Endothelial cell (in vitro differentiated cells): ENCODE measurements around the gene ARHGEF17. TPM values are rescaled to one million over a fixed set of nuclear protein-coding genes. Genes with fewer than 3 reads are reported as not detected.

Source experiments
- DNase-seq: peaks from one replicate; pipeline ENCODE4 v3.0.0; 2021; ENCODE audit warnings: low spot score
- H3K27ac Mint-ChIP-seq: one replicate; pipeline ENCODE4 v1.8.0; 2021; ENCODE audit warnings: mixed read lengths, inconsistent platforms; ENCODE audit not compliant: unreplicated experiment
- H3K27me3 Mint-ChIP-seq: one replicate; pipeline ENCODE4 v1.8.0; 2021; ENCODE audit warnings: mild to moderate bottlenecking, moderate library complexity, mixed read lengths, inconsistent platforms; ENCODE audit not compliant: unreplicated experiment
- H3K36me3 Mint-ChIP-seq: one replicate; pipeline ENCODE4 v1.8.0; 2021; ENCODE audit warnings: mild to moderate bottlenecking, low read depth, mixed read lengths, inconsistent platforms; ENCODE audit not compliant: unreplicated experiment
- H3K4me1 Mint-ChIP-seq: one replicate; pipeline ENCODE4 v1.8.0; 2021; ENCODE audit warnings: mild to moderate bottlenecking, mixed read lengths, inconsistent platforms; ENCODE audit not compliant: unreplicated experiment
- H3K4me3 Mint-ChIP-seq: one replicate; pipeline ENCODE4 v1.8.0; 2021; ENCODE audit warnings: mild to moderate bottlenecking, mixed read lengths, inconsistent platforms; ENCODE audit not compliant: unreplicated experiment
- H3K9me3 Mint-ChIP-seq: one replicate; pipeline ENCODE4 v1.8.0; 2021; ENCODE audit warnings: mixed read lengths, inconsistent platforms; ENCODE audit not compliant: unreplicated experiment
- total RNA-seq: library from RNA; stranded (reverse); fragmentation: NEBNext Ultra II Directional; extraction: Animal tissue kit (Norgen Biotek cat#: 25700); gene quantifications from one replicate; pipeline ENCODE4 v1.2.1, GENCODE V29; 2021; ENCODE audit not compliant: unreplicated experiment
- TF ChIP-seq, protein P1 (sequence below): fragments of 200-600 bp; sonication (generic); IDR thresholded peaks from one replicate; pipeline ENCODE4 v1.5.0; 2021; ENCODE audit warnings: antibody characterized with exemption; ENCODE audit not compliant: unreplicated experiment

The ARHGEF17 gene
- total RNA-seq, 1 donor from 2014 or later, result 93.3 TPM

- Mint-ChIP-seq H3K4me3 (no peak overlapping the region), H3K9me3 (no peaks in the 10 kb centered on the region), H3K27me3 (peaks cover 6% of the 10 kb centered on the region), H3K4me1 (peaks cover 3% of the 10 kb centered on the region), H3K27ac (no peak overlapping the region), H3K36me3 (peaks cover 37% of the 10 kb centered on the region)
- no peak for DNase-seq
- TF ChIP-seq, protein P1, sequence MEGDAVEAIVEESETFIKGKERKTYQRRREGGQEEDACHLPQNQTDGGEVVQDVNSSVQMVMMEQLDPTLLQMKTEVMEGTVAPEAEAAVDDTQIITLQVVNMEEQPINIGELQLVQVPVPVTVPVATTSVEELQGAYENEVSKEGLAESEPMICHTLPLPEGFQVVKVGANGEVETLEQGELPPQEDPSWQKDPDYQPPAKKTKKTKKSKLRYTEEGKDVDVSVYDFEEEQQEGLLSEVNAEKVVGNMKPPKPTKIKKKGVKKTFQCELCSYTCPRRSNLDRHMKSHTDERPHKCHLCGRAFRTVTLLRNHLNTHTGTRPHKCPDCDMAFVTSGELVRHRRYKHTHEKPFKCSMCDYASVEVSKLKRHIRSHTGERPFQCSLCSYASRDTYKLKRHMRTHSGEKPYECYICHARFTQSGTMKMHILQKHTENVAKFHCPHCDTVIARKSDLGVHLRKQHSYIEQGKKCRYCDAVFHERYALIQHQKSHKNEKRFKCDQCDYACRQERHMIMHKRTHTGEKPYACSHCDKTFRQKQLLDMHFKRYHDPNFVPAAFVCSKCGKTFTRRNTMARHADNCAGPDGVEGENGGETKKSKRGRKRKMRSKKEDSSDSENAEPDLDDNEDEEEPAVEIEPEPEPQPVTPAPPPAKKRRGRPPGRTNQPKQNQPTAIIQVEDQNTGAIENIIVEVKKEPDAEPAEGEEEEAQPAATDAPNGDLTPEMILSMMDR, result no peak
These were observed 105.2 kb downstream of the ARHGEF17 start for GRCh38 chr11:73413256-73413655.

GRCh38 chr11:73414977-73415651, 107.0 kb downstream of the ARHGEF17 start:
- H3K36me3 Mint-ChIP-seq, result peaks cover 28% of the 10 kb centered on the region
- no peaks in the 10 kb centered on the region for H3K9me3 Mint-ChIP-seq
- TF ChIP-seq, protein P1, result no peak
- no peak overlapping the region for H3K27ac Mint-ChIP-seq
- no peak overlapping the region for H3K4me3 Mint-ChIP-seq
- no peak for DNase-seq
- H3K4me1 Mint-ChIP-seq, result no peaks in the 10 kb centered on the region
- H3K27me3 Mint-ChIP-seq, result peaks cover 6% of the 10 kb centered on the region

- TF ChIP-seq, protein P1, result no peak
These were observed 108.0 kb downstream of the ARHGEF17 start for GRCh38 chr11:73415854-73416615.

GRCh38 chr11:73416786-73417185, 108.7 kb downstream of the ARHGEF17 start:
- TF ChIP-seq, protein P1, result no peak
- Mint-ChIP-seq H3K27me3 (peaks cover 4% of the 10 kb centered on the region), H3K36me3 (peaks cover 22% of the 10 kb centered on the region), H3K4me1 (peaks cover 13% of the 10 kb centered on the region), H3K9me3 (no peaks in the 10 kb centered on the region), H3K27ac (no peak overlapping the region), H3K4me3 (no peak overlapping the region)
- DNase-seq, result no peak

More at GRCh38 chr11:73415854-73416615, 108.0 kb downstream of the ARHGEF17 start:
- H3K36me3 Mint-ChIP-seq, result peaks cover 24% of the 10 kb centered on the region
- H3K4me3 Mint-ChIP-seq, result no peak overlapping the region
- no peaks in the 10 kb centered on the region for H3K9me3 Mint-ChIP-seq
- no peak overlapping the region for H3K27ac Mint-ChIP-seq
- DNase-seq, result no peak
- peaks cover 6% of the 10 kb centered on the region for H3K4me1 Mint-ChIP-seq
- peaks cover 6% of the 10 kb centered on the region for H3K27me3 Mint-ChIP-seq

Other genes with a start within 250 kb of the ARHGEF17 start
- gene FCHSD2, start 166.0 kb upstream of the ARHGEF17 start, total RNA-seq, result 45.3 TPM
- 0.10 TPM for gene P2RY2, start 90.0 kb upstream of the ARHGEF17 start, total RNA-seq
- 0.74 TPM for gene P2RY6, start 35.9 kb upstream of the ARHGEF17 start, total RNA-seq
- 15.2 TPM for gene RELT, start 68.1 kb downstream of the ARHGEF17 start, total RNA-seq